Peyer's patch (tissue), 4 donors: Measurements from ENCODE around the gene NR0B2.

ENCODE experiments used
- POLR2A ChIP-seq, 2 donors: fragments of 450-650 bp; IDR thresholded peaks; one replicate each; pipeline ENCODE4 v1.5.1; 2017; ENCODE audit warnings: antibody characterized with exemption in 2 of 2, mild to moderate bottlenecking in 2 of 2, moderate library complexity in 2 of 2
- TF ChIP-seq, protein P1 (sequence below), 6 experiments: fragments of 450-650 bp in 4 of 6; fragments of 200-600 bp in 2 of 6; sonication (generic) in 1 of 6; IDR thresholded peaks; one replicate each; pipeline ENCODE4 v1.5.1; 2017 to 2019; ENCODE audit warnings: antibody characterized with exemption in 6 of 6, mild to moderate bottlenecking in 3 of 6, moderate library complexity in 1 of 6

DNA sequence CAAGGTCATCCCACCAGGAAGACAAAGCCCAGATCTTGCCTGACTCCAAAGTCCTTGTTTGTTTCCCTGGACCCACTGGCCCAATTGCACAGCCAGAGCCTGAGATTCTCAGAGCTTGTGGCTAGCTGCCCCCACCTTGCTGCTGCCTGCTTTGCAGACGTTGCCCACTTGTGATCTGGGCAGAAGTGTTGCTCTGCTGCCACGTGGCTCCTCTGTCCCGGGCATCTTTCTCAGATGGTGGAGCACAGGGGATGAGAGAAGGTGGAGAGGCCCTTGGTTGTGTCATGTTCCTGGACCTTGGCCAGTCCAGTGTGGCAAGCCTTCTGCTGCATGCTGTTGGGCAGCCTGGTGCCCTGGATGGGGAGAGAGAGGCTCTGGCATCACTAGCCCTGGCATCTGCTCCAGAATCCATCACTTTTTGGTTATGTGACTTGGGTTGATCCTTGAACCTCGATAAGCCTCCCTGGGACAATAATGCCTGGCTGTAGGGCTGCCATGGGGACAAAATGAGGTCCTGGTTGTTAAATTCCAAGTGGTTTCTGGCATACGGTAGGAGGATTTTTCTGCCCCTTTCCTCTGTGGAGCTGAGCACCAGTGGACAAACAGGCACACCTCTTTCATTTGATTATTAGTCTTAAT, 1.5 kb upstream of the NR0B2 start:
- no peak for TF ChIP-seq POLR2A (IDR thresholded peaks at IDR 0.05)
- TF ChIP-seq, protein P1, sequence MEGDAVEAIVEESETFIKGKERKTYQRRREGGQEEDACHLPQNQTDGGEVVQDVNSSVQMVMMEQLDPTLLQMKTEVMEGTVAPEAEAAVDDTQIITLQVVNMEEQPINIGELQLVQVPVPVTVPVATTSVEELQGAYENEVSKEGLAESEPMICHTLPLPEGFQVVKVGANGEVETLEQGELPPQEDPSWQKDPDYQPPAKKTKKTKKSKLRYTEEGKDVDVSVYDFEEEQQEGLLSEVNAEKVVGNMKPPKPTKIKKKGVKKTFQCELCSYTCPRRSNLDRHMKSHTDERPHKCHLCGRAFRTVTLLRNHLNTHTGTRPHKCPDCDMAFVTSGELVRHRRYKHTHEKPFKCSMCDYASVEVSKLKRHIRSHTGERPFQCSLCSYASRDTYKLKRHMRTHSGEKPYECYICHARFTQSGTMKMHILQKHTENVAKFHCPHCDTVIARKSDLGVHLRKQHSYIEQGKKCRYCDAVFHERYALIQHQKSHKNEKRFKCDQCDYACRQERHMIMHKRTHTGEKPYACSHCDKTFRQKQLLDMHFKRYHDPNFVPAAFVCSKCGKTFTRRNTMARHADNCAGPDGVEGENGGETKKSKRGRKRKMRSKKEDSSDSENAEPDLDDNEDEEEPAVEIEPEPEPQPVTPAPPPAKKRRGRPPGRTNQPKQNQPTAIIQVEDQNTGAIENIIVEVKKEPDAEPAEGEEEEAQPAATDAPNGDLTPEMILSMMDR (IDR thresholded peaks at IDR 0.05) = no peak
